Skeletal muscle tissue (tissue), 4 donors: Measurements from ENCODE around the gene TSC1. TPM values are rescaled to one million over a fixed set of nuclear protein-coding genes. Genes with fewer than 3 reads are reported as not detected.
A peak's percentile ranks its signal among the peaks of the same experiment; 100 is the strongest.

Experiments used
- H3K27ac ChIP-seq: one replicate; pipeline ENCODE4 v1.7.0; 2013; ENCODE audit warnings: mild to moderate bottlenecking, low read depth, low read length, inconsistent platforms
- H3K27me3 ChIP-seq, 3 donors: one replicate each; pipeline ENCODE4 v1.7.0; 2013; ENCODE audit warnings: low read length in 3 of 3; ENCODE audit not compliant: control insufficient read depth in 3 of 3, insufficient read depth in 3 of 3
- H3K36me3 ChIP-seq, 3 donors: one replicate each; pipeline ENCODE4 v1.7.0; 2013; ENCODE audit warnings: low read length in 3 of 3; ENCODE audit not compliant: control insufficient read depth in 3 of 3, insufficient read depth in 3 of 3
- H3K4me1 ChIP-seq, 3 donors: one replicate each; pipeline ENCODE4 v1.7.0; 2013; ENCODE audit warnings: low read length in 3 of 3, mild to moderate bottlenecking in 3 of 3; ENCODE audit not compliant: control insufficient read depth in 3 of 3, insufficient read depth in 3 of 3
- H3K4me3 ChIP-seq, 3 donors: one replicate each; pipeline ENCODE4 v1.7.0; 2013; ENCODE audit warnings: low read length in 3 of 3
- H3K9ac ChIP-seq, 3 donors: one replicate each; pipeline ENCODE4 v1.7.0; 2013; ENCODE audit warnings: low read length in 3 of 3, mild to moderate bottlenecking in 3 of 3, moderate library complexity in 2 of 3, low read depth in 1 of 3
- H3K9me3 ChIP-seq, 3 donors: one replicate each; pipeline ENCODE4 v1.7.0; 2013; ENCODE audit warnings: low read length in 3 of 3; ENCODE audit not compliant: control insufficient read depth in 3 of 3
- total RNA-seq: library from RNA; depleted of rRNA; stranded (reverse); fragments of >200 nt; gene quantifications from one replicate; pipeline ENCODE4 v1.2.3, GENCODE V29; 2014
- donor health status: Osteomylitis.

TSC1 gene
- total RNA-seq, 1 donor from 2014 or later: 23.0 TPM

GRCh38 chr9:132943651-132944293 is 644 bp downstream of the TSC1 start:
- Histone ChIP-seq H3K9me3 (no peaks in the 10 kb centered on the region), H3K9ac (peak overlapping the region; percentile 90 to 99 (median 99)), H3K27ac (peak overlapping the region; percentile 99), H3K4me1 (peaks cover 25 to 33% (median 32%) of the 10 kb centered on the region in 3 donors), H3K36me3 (no peaks in the 10 kb centered on the region), H3K4me3 (peak overlapping the region; percentile 91 to 93 (median 92)), H3K27me3 (no peaks in the 10 kb centered on the region)

- no peaks in the 10 kb centered on the region for H3K27me3 ChIP-seq
- no peaks in the 10 kb centered on the region for H3K9me3 ChIP-seq
- H3K9ac ChIP-seq: peak overlapping the region in 2 of 3 donors; percentile 36 to 99
- H3K4me3 ChIP-seq: peak overlapping the region; percentile 4 to 39 (median 6)
- H3K27ac ChIP-seq: no peak overlapping the region
- no peaks in the 10 kb centered on the region for H3K36me3 ChIP-seq
- H3K4me1 ChIP-seq: peaks cover 25 to 38% (median 36%) of the 10 kb centered on the region in 3 donors
These were observed 1.8 kb downstream of the TSC1 start for GRCh38 chr9:132942541-132943182.

- Histone ChIP-seq H3K27me3 (no peaks in the 10 kb centered on the region), H3K4me1 (peaks cover 31 to 35% (median 34%) of the 10 kb centered on the region in 3 donors), H3K27ac (peak overlapping the region; percentile 6), H3K4me3 (no peak overlapping the region), H3K36me3 (peaks cover 0 to 4% (median 4%) of the 10 kb centered on the region in 3 donors), H3K9ac (no peak overlapping the region), H3K9me3 (no peaks in the 10 kb centered on the region)
These were observed 5.2 kb downstream of the TSC1 start for GRCh38 chr9:132939169-132939568.

GRCh38 chr9:132937463-132937901 is 6.9 kb downstream of the TSC1 start:
- H3K36me3 ChIP-seq: peaks cover 3 to 11% (median 4%) of the 10 kb centered on the region in 3 donors
- H3K27me3 ChIP-seq: no peaks in the 10 kb centered on the region
- H3K4me1 ChIP-seq: peaks cover 19 to 25% (median 20%) of the 10 kb centered on the region in 3 donors
- H3K9ac ChIP-seq: no peak overlapping the region
- H3K27ac ChIP-seq: no peak overlapping the region
- H3K9me3 ChIP-seq: no peaks in the 10 kb centered on the region
- no peak overlapping the region for H3K4me3 ChIP-seq

GRCh38 chr9:132935026-132935425 is 9.4 kb downstream of the TSC1 start:
- no peaks in the 10 kb centered on the region for H3K9me3 ChIP-seq
- H3K36me3 ChIP-seq: peaks cover 3 to 11% (median 5%) of the 10 kb centered on the region in 3 donors
- no peaks in the 10 kb centered on the region for H3K27me3 ChIP-seq
- no peak overlapping the region for H3K27ac ChIP-seq
- no peak overlapping the region for H3K4me3 ChIP-seq
- H3K4me1 ChIP-seq: peaks cover 5 to 12% (median 11%) of the 10 kb centered on the region in 3 donors
- H3K9ac ChIP-seq: no peak overlapping the region

- Histone ChIP-seq H3K9ac (no peak overlapping the region), H3K27ac (no peak overlapping the region), H3K27me3 (no peaks in the 10 kb centered on the region), H3K9me3 (no peaks in the 10 kb centered on the region), H3K4me1 (peaks cover 0 to 9% (median 4%) of the 10 kb centered on the region in 3 donors), H3K4me3 (no peak overlapping the region), H3K36me3 (peaks cover 20 to 28% (median 27%) of the 10 kb centered on the region in 3 donors)
These were observed 13.2 kb downstream of the TSC1 start for GRCh38 chr9:132931178-132931735.

GRCh38 chr9:132927704-132928103 is 16.7 kb downstream of the TSC1 start:
- no peak overlapping the region for H3K27ac ChIP-seq
- H3K9ac ChIP-seq: no peak overlapping the region
- H3K4me1 ChIP-seq: no peaks in the 10 kb centered on the region
- H3K9me3 ChIP-seq: no peaks in the 10 kb centered on the region
- H3K4me3 ChIP-seq: no peak overlapping the region
- H3K27me3 ChIP-seq: no peaks in the 10 kb centered on the region
- H3K36me3 ChIP-seq: peaks cover 26 to 57% (median 55%) of the 10 kb centered on the region in 3 donors

GRCh38 chr9:132923346-132923902 is 21.0 kb downstream of the TSC1 start:
- no peaks in the 10 kb centered on the region for H3K9me3 ChIP-seq
- H3K4me3 ChIP-seq: no peak overlapping the region
- no peaks in the 10 kb centered on the region for H3K27me3 ChIP-seq
- no peak overlapping the region for H3K27ac ChIP-seq
- no peaks in the 10 kb centered on the region for H3K4me1 ChIP-seq
- H3K9ac ChIP-seq: no peak overlapping the region
- H3K36me3 ChIP-seq: peaks cover 48 to 92% (median 83%) of the 10 kb centered on the region in 3 donors

GRCh38 chr9:132919614-132920268 is 24.7 kb downstream of the TSC1 start:
- H3K4me3 ChIP-seq: no peak overlapping the region
- no peaks in the 10 kb centered on the region for H3K9me3 ChIP-seq
- no peaks in the 10 kb centered on the region for H3K27me3 ChIP-seq
- no peaks in the 10 kb centered on the region for H3K4me1 ChIP-seq
- H3K27ac ChIP-seq: no peak overlapping the region
- peaks cover 43 to 81% (median 69%) of the 10 kb centered on the region in 3 donors for H3K36me3 ChIP-seq
- no peak overlapping the region for H3K9ac ChIP-seq
